ENCODE data around the gene SZRD1. TPM values are rescaled to one million over a fixed set of nuclear protein-coding genes. Genes with fewer than 3 reads are reported as not detected.
A peak's percentile ranks its signal among the peaks of the same experiment; 100 is the strongest.

Gene SZRD1
- total RNA-seq, 1 experiment from 2014 or later, result 68.0 TPM

GRCh38 chr1:16367258-16367967 is 371 bp downstream of the SZRD1 start:
- peak; percentile 66 for DNase-seq (ENCODE audit: low spot score)

- DNase-seq (ENCODE audit: low spot score), result no peak
Observed at GRCh38 chr1:16367968-16368890, 1.2 kb downstream of the SZRD1 start.

GRCh38 chr1:16369821-16370220 is 2.8 kb downstream of the SZRD1 start:
- no peak for DNase-seq (ENCODE audit: low spot score)

GRCh38 chr1:16371725-16372124 is 4.7 kb downstream of the SZRD1 start:
- no peak for DNase-seq (ENCODE audit: low spot score)

- DNase-seq (ENCODE audit: low spot score), result no peak
Observed at GRCh38 chr1:16372535-16373285, 5.7 kb downstream of the SZRD1 start.

GRCh38 chr1:16374266-16374665 is 7.2 kb downstream of the SZRD1 start:
- DNase-seq (ENCODE audit: low spot score), result no peak

- no peak for DNase-seq (ENCODE audit: low spot score)
Observed at GRCh38 chr1:16375521-16376340, 8.7 kb downstream of the SZRD1 start.

- DNase-seq (ENCODE audit: low spot score), result no peak
Observed at GRCh38 chr1:16376971-16377370, 9.9 kb downstream of the SZRD1 start.

- DNase-seq (ENCODE audit: low spot score), result no peak
Observed at GRCh38 chr1:16378443-16378842, 11.4 kb downstream of the SZRD1 start.

- DNase-seq (ENCODE audit: low spot score), result no peak
Observed at GRCh38 chr1:16380868-16381267, 13.8 kb downstream of the SZRD1 start.

GRCh38 chr1:16383888-16384287 is 16.8 kb downstream of the SZRD1 start:
- no peak for DNase-seq (ENCODE audit: low spot score)

GRCh38 chr1:16385659-16386453 is 18.8 kb downstream of the SZRD1 start:
- no peak for DNase-seq (ENCODE audit: low spot score)

- peak; percentile 79 for DNase-seq (ENCODE audit: low spot score)
Observed at GRCh38 chr1:16386454-16387113, 19.5 kb downstream of the SZRD1 start.

GRCh38 chr1:16387201-16388188 is 20.5 kb downstream of the SZRD1 start:
- DNase-seq (ENCODE audit: low spot score), result no peak

- no peak for DNase-seq (ENCODE audit: low spot score)
Observed at GRCh38 chr1:16391411-16391810, 24.4 kb downstream of the SZRD1 start.

GRCh38 chr1:16392740-16393569 is 25.9 kb downstream of the SZRD1 start:
- DNase-seq (ENCODE audit: low spot score), result no peak

- DNase-seq (ENCODE audit: low spot score), result no peak
Observed at GRCh38 chr1:16393570-16394521, 26.8 kb downstream of the SZRD1 start.
